CD14-positive monocyte (primary cell): ENCODE data around the gene SCUBE2. TPM values are rescaled to one million over a fixed set of nuclear protein-coding genes. Genes with fewer than 3 reads are reported as not detected.

Source experiments
- DNase-seq, 3 donors: peaks; one replicate each; pipeline ENCODE4 v3.0.0-alpha.2; 2011 to 2022
- H2AFZ ChIP-seq: 2 replicates; pipeline ENCODE4 v1.6.0; 2012; ENCODE audit warnings: mild to moderate bottlenecking, low read depth, low read length, inconsistent platforms; ENCODE audit not compliant: insufficient read depth, poor library complexity, severe bottlenecking
- H3K27ac ChIP-seq, 2 donors: 1 replicate in 1 of 2; 2 replicates in 1 of 2; pipeline ENCODE4 v1.5.1; 2012 to 2013; ENCODE audit warnings: low read length in 2 of 2, control low read depth in 1 of 2, inconsistent platforms in 1 of 2, low read depth in 1 of 2, mild to moderate bottlenecking in 1 of 2
- H3K27me3 ChIP-seq, 2 donors: one replicate each; pipeline versions ENCODE4 v1.6.0 to v1.6.1; 2011 to 2013; ENCODE audit warnings: low read length in 2 of 2; ENCODE audit not compliant: control insufficient read depth in 2 of 2, insufficient read depth in 2 of 2
- H3K36me3 ChIP-seq, 2 donors: replicated peaks in 1 of 2; 1 replicate in 1 of 2; 2 replicates in 1 of 2; pipeline versions ENCODE4 v1.5.1 to v1.6.1; 2012 to 2013; ENCODE audit warnings: low read length in 2 of 2, control low read depth in 1 of 2, inconsistent platforms in 1 of 2, mild to moderate bottlenecking in 1 of 2; ENCODE audit not compliant: insufficient read depth in 2 of 2, control insufficient read depth in 1 of 2
- H3K4me1 ChIP-seq, 2 donors: 1 replicate in 1 of 2; 2 replicates in 1 of 2; pipeline versions ENCODE4 v1.5.1 to v1.6.1; 2012 to 2013; ENCODE audit warnings: low read length in 2 of 2, control low read depth in 1 of 2, inconsistent platforms in 1 of 2, mild to moderate bottlenecking in 1 of 2, moderate library complexity in 1 of 2; ENCODE audit not compliant: insufficient read depth in 2 of 2, control insufficient read depth in 1 of 2
- H3K4me2 ChIP-seq: replicated peaks from 2 replicates; pipeline ENCODE3; 2012; ENCODE audit warnings: low read length, moderate library complexity, mild to moderate bottlenecking; ENCODE audit not compliant: poor library complexity, severe bottlenecking; ENCODE audit errors: extremely low read depth
- H3K4me3 ChIP-seq, 3 experiments: fragments of 200-600 bp in 1 of 3; sonication (generic) in 1 of 3; replicated peaks in 1 of 3; 1 replicate in 2 of 3; 2 replicates in 1 of 3; pipeline ENCODE4 v1.5.1; 2011 to 2013; ENCODE audit warnings: low read length in 3 of 3, mild to moderate bottlenecking in 3 of 3, control low read depth in 2 of 3, low read depth in 2 of 3, inconsistent platforms in 1 of 3, moderate library complexity in 1 of 3
- H3K79me2 ChIP-seq: 2 replicates; pipeline ENCODE4 v1.6.0; 2012; ENCODE audit warnings: mild to moderate bottlenecking, control low read depth, inconsistent platforms, low read length, moderate library complexity; ENCODE audit not compliant: insufficient read depth
- H3K9ac ChIP-seq: 2 replicates; pipeline ENCODE4 v1.6.0; 2017; ENCODE audit warnings: low read length, mild to moderate bottlenecking; ENCODE audit not compliant: insufficient read depth, poor library complexity, severe bottlenecking
- H3K9me3 ChIP-seq, 2 donors: replicated peaks in 1 of 2; 1 replicate in 1 of 2; 2 replicates in 1 of 2; pipeline versions ENCODE4 v1.5.1 to v1.6.1; 2012 to 2013; ENCODE audit warnings: low read length in 2 of 2, control low read depth in 1 of 2; ENCODE audit not compliant: control insufficient read depth in 1 of 2, insufficient read depth in 1 of 2
- H4K20me1 ChIP-seq: 2 replicates; pipeline ENCODE4 v1.6.0; 2012; ENCODE audit warnings: mild to moderate bottlenecking, low read length, control low read depth, moderate library complexity; ENCODE audit not compliant: insufficient read depth
- H3K27ac Mint-ChIP-seq, 7 donors: one replicate each; pipeline ENCODE4 v1.8.0; 2020; ENCODE audit warnings: mild to moderate bottlenecking in 7 of 7, mixed read lengths in 7 of 7, moderate library complexity in 6 of 7, inconsistent platforms in 2 of 7
- H3K27me3 Mint-ChIP-seq, 3 donors: one replicate each; pipeline ENCODE4 v1.8.0; 2021 to 2022; ENCODE audit warnings: low read depth in 3 of 3, mild to moderate bottlenecking in 3 of 3, mixed read lengths in 3 of 3, moderate library complexity in 3 of 3, inconsistent platforms in 1 of 3
- H3K36me3 Mint-ChIP-seq, 2 donors: one replicate each; pipeline ENCODE4 v1.8.0; 2020; ENCODE audit warnings: mixed read lengths in 2 of 2, inconsistent platforms in 1 of 2, mild to moderate bottlenecking in 1 of 2
- H3K4me1 Mint-ChIP-seq: one replicate; pipeline ENCODE4 v1.8.0; 2020; ENCODE audit warnings: mild to moderate bottlenecking, mixed read lengths
- H3K4me3 Mint-ChIP-seq, 2 donors: one replicate each; pipeline ENCODE4 v1.8.0; 2020; ENCODE audit warnings: mild to moderate bottlenecking in 2 of 2, mixed read lengths in 2 of 2, moderate library complexity in 1 of 2
- H3K9me3 Mint-ChIP-seq, 7 donors: one replicate each; pipeline ENCODE4 v1.8.0; 2020 to 2022; ENCODE audit warnings: mixed read lengths in 7 of 7, mild to moderate bottlenecking in 6 of 7, moderate library complexity in 6 of 7, inconsistent platforms in 2 of 7
- CTCF ChIP-seq: fragments of 200-600 bp; IDR thresholded peaks from one replicate; pipeline ENCODE4 v1.8.0; 2022; ENCODE audit warnings: antibody characterized with exemption, mild to moderate bottlenecking
- WGBS: methylation state at CpG from one replicate; pipeline ENCODE4 v1.1.5; 2013; ENCODE audit warnings: missing lambda C conversion rate; ENCODE audit not compliant: insufficient coverage; 5-methylcytosine and 5-hydroxymethylcytosine counted together
- intact Hi-C, 2 donors: fragments of 100-400 bp; cut with micrococcal nuclease; formaldehyde crosslinking; loops; one replicate each; pipeline versions ENCODE4 v1.15.0 to v1.15.1; 2023
- polyA plus RNA-seq, 3 donors: library from polyadenylated mRNA; depleted of rRNA in 1 of 3; unstranded in 2 of 3; stranded (reverse) in 1 of 3; fragments of 300-500 nt in 2 of 3; fragments of >200 nt in 1 of 3; fragmentation: Illumina TruSeq in 2 of 3; gene quantifications; 1 replicate in 2 of 3; 2 replicates in 1 of 3; pipeline ENCODE4 v1.2.3, GENCODE V29; 2012 to 2021

SCUBE2 gene
- polyA plus RNA-seq, 3 donors, result 0.21 to 0.36 TPM; not detected in 1

- Histone ChIP-seq H4K20me1 (no peaks in the 10 kb centered on the region), H3K4me1 (peaks cover 28% of the 10 kb centered on the region in 2 donors), H3K79me2 (no peaks in the 10 kb centered on the region), H3K4me2 (no peak overlapping the region), H3K36me3 (no peaks in the 10 kb centered on the region), H3K27me3 (peaks cover 3% of the 10 kb centered on the region in 2 donors), H3K9ac (no peak overlapping the region), H3K27ac (peak overlapping the region; percentile 79 to 90), H2AFZ (peak overlapping the region; percentile 59), H3K4me3 (peak overlapping the region in 1 of 3 experiments; percentile 22), H3K9me3 (no peaks in the 10 kb centered on the region)
- Mint-ChIP-seq H3K27me3 (peaks cover 0 to 2% (median 0%) of the 10 kb centered on the region in 3 donors), H3K9me3 (peaks cover 0 to 2% (median 0%) of the 10 kb centered on the region in 7 donors), H3K36me3 (no peaks in the 10 kb centered on the region), H3K4me3 (no peak overlapping the region), H3K27ac (peak overlapping the region; percentile 85 to 95 (median 92)), H3K4me1 (peaks cover 26% of the 10 kb centered on the region)
- DNase-seq, result peak; percentile 63 to 72 (median 67)
- 91% methylated on average over 4 of the region's 9 CpGs for WGBS
- intact Hi-C loops, result no loop called here
- TF ChIP-seq CTCF, result no peak
Observed at GRCh38 chr11:9039198-9039597, 52.2 kb downstream of the SCUBE2 start.

GRCh38 chr11:9038541-9038940 is 52.9 kb downstream of the SCUBE2 start:
- Histone ChIP-seq H3K9ac (no peak overlapping the region), H3K27ac (peak overlapping the region; percentile 79 to 90), H3K79me2 (no peaks in the 10 kb centered on the region), H3K9me3 (no peaks in the 10 kb centered on the region), H3K27me3 (peaks cover 3% of the 10 kb centered on the region in 2 donors), H2AFZ (peak overlapping the region; percentile 59), H4K20me1 (no peaks in the 10 kb centered on the region), H3K4me3 (peak overlapping the region in 1 of 3 experiments; percentile 22), H3K36me3 (no peaks in the 10 kb centered on the region), H3K4me2 (no peak overlapping the region), H3K4me1 (peaks cover 28% of the 10 kb centered on the region in 2 donors)
- Mint-ChIP-seq H3K9me3 (peaks cover 0 to 2% (median 0%) of the 10 kb centered on the region in 7 donors), H3K27me3 (peaks cover 0 to 2% (median 0%) of the 10 kb centered on the region in 3 donors), H3K27ac (peak overlapping the region; percentile 85 to 95 (median 92)), H3K4me1 (peaks cover 26% of the 10 kb centered on the region), H3K4me3 (no peak overlapping the region), H3K36me3 (no peaks in the 10 kb centered on the region)
- TF ChIP-seq CTCF, result no peak
- WGBS, result no CpG with 5 or more reads among the region's 3 CpGs
- peak; percentile 64 to 69 (median 68) for DNase-seq
- intact Hi-C loops, result no loop called here
